GM18517 (cell line): ENCODE data around the gene MNAT1.
A peak's percentile ranks its signal among the peaks of the same experiment; 100 is the strongest.
"Not testable (repeated sequence)": the region's sequence is repeated elsewhere in the genome, so short reads cannot be mapped to it uniquely, and the experiment has no call there.

Source experiments
- ATAC-seq: cut with Tn5 transposase; IDR thresholded peaks from one replicate; pipeline ENCODE4 v1.9.1; 2021; ENCODE audit warnings: mild to moderate bottlenecking, moderate library complexity; ENCODE audit not compliant: unreplicated experiment

Gene MNAT1

DNA sequence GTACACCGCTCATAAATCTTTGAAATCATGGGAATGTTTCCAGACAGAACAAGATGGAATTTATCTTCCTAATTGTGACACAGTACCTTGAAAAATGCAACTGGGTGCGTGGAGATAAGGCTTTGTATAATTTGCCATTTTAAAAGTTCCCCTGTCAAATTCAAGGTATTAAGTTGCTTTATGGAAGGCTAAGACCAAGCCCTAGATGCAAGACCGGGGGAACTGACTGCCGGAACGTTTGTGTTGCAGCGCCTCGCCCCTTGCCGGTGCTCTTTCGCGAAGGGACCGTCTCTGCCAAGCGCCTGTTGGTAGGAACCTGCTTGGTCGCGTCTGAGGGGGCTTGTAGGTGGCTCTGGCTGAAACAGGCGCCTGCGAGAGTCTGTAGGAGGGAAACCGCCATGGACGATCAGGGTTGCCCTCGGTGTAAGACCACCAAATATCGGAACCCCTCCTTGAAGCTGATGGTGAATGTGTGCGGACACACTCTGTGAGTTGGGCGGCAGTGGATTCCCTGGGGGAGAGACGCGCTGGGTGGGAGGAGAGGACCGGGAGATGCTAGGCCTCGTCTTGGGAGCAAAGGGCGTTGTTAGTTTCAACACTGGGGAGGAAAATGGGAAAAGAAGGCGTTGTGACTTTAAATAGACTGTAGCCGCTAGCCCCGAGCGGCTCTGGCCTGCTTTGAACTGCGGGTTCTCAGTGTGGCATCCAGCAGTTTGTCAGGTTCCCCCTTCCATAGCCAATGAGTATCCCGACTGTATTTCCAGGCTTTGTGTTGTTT, at the start of gene MNAT1:
Gene MNAT1, plus strand, starts transcription at position 297 of the 778 bp plus-strand sequence. Its CDS starts 102 bp downstream, at position 399.
- ATAC-seq, result peak; percentile 93

DNA sequence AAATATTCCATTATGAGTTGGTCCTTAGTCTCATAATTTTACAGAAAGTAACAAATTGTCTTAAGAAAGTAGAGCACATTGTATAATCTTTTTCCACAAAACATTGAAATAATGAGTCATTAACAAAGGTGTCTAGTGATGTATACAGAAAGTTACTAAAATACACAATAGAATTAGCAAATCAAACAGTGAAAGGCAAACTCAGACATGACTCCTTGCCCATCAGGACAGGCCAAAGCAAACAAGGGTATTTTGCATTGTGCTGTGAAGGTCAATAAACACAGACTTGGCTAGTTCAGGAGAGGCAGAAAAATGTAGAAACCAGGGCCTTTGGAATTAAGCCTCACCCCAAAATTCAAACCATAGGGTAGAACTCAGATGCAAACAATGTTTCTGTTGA, 47.7 kb upstream of the MNAT1 start:
- ATAC-seq, result no peak

DNA sequence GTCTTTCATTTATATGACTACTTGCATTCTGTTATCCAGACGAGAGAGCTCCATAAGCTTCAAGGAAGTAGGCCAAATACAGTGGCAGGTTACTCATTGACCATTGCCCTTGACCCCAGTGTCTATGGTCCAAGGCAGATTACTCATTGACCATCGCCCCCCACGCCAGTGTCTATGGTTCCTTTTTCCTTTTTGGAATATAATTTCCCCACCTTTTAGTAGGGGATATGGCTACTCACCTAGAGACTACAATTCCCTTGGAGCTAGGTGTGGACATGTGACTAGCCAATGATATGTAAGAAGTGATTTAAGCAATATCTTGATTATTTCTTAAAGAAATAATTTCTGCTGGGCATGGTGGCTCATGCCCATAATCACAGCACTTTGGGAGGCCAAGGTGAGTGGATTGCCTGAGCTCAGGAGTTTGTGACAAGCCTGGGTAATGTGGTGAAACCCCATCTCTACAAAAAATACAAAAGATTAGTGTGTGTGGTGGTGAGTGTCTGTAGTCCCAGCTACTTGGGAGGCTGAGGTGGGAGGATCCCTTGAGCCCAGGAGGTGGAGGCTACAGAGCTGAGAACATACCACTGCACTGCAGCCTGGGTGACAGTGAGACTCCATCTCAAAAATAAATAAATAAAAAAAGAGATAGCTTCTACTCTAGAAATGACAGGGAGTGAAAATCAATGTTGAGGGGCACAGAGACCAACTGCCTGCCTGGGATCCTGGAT, 43.0 kb upstream of the MNAT1 start:
- no peak for ATAC-seq

DNA sequence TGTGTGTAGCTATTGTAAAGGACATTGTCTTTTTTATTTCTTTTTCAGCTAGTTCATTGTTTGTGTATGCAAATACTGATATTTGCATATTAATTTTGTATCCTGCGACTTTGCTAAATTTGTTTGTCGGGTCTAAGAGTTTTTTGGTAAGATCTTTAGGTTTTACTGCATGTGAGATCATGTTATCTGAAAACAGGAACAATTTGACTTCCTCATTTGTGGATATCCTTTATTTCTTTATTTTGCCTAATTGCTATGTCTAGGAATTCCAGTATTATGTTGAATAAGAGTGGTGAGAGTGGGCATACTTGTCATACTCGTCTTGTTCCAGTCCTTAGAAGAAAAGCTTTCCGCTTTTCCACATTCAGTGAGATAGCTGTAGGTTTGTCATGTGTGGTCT, 39.2 kb upstream of the MNAT1 start:
- ATAC-seq, result no peak

DNA sequence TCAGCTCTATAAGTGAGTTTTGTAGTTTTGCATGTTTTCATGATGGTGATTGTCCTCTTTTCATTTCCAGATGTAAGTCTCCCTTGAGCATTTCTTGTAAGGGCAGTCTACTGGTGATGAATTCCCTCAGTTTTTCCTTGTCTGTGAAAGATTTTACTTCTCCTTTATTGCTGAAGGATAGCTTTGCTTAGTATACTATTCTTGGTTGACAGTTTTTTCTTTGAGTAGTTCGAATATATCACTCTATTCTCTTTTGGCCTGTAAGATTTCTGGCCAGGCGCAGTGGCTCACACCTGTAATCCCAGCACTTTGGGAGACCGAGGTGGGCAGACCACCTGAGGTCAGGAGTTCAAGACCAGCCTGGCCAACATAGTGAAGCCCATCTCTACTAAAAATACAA, 34.0 kb upstream of the MNAT1 start:
- no peak for ATAC-seq

DNA sequence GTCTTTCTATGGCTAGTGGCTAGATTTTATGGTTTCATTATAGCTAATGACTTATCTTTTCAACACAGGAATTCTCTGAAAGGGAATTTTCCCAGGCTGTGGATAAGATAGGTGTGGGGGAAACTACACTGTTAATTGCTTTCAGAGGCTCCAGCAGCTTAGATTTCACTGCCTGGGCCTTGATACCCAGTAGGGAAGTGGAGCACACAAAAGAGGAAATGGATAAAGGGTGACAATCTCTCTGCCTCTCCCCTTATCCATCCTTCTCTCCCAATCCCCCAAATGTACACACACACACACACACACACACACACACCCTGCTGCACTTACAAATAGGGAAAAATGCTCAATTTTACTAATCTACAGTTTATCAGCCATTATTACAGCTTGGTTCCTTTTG, 29.5 kb upstream of the MNAT1 start:
- ATAC-seq, result no peak

DNA sequence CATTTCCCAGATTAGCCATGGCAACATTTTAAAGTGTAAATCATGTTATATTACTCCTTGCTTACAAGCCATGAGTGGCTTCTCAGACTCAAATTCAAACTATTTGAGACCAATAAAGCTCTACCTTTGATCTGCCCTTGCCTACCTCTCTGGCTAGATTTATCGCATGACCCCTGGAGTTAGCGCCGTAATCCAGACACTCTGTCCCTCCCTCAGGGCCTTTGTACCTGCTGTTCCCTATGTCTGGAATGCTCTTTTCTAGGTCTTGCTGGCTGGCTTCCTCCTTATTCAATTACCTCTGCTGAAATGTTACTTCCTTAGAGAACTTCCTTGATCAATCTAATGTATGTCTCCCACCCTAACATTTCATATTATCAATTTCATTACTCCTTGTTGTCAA, 26.7 kb upstream of the MNAT1 start:
- no peak for ATAC-seq

DNA sequence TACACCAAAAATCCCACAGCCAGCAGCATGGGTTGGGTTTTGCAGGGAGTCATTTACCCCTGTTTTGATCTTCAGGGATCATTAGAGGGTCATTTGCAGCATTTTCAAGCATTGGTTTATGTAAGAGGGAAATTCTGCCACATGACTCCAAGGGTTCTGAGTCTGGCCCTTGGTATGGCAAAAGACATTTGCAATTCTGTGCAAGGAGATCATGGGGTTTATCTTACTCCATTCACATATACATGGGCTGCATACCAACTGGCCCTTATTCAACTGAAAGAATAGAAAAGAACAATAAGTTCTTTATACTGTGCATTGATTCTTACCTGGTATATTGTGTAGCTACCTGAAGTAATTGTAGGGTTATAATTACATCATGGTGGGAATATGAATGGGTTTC, 24.1 kb upstream of the MNAT1 start:
- no peak for ATAC-seq

DNA sequence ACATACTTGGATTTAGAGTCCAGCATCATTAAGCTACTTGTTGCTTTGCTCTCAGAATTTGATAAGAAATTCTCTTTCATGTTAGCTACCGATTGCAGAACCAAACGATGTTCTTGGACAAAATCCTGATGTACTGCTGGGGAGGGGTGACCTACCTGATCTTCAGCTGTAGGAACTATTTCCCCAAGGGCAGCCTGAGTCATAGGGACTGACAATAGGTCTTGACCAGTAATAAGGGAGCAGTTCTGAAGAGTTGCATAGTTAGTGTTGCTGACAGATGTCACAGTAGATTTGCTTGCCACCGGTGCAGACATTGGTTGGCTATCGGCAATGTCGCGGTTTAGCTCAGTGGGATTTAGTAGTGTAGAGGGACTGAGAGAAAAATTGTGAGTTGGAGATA, 21.0 kb upstream of the MNAT1 start:
- no peak for ATAC-seq

DNA sequence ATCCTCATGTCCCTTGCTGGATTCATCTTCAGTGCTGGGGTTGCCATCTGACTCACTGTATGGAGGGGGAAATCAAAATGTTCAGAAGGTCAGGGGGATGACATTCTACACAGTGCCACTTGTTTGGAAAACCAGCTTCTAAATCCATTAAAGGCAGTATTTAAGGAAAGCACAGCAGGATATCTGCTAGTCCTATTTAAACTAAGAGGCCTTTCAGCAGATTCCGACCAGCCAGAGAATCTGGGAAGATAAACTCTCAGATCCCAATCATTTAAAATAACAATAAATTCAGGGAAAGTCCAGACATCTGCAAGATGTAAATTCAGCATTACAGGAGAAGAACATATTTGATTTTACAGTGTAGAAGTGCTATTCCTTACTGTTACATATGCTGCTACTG, 14.2 kb upstream of the MNAT1 start:
- ATAC-seq, result no peak

DNA sequence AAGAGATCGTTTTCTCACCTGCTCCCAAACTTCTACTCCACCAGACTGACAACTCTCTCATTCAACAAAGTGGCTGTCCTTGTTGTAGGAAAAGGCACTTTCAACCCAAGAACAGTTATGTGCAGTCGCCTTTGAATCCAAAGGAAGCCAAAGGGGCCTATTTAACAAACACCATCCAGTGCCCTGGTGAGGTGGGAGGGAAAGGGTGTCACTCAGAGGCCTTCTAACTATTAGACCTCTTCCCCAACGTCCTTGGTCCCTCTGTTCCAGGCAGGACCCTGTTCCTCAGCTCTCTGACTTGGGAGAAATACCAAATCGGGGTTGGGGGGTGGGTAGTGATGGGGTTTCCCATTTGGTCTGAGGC, 13.6 kb upstream of the MNAT1 start:
- no peak for ATAC-seq

DNA sequence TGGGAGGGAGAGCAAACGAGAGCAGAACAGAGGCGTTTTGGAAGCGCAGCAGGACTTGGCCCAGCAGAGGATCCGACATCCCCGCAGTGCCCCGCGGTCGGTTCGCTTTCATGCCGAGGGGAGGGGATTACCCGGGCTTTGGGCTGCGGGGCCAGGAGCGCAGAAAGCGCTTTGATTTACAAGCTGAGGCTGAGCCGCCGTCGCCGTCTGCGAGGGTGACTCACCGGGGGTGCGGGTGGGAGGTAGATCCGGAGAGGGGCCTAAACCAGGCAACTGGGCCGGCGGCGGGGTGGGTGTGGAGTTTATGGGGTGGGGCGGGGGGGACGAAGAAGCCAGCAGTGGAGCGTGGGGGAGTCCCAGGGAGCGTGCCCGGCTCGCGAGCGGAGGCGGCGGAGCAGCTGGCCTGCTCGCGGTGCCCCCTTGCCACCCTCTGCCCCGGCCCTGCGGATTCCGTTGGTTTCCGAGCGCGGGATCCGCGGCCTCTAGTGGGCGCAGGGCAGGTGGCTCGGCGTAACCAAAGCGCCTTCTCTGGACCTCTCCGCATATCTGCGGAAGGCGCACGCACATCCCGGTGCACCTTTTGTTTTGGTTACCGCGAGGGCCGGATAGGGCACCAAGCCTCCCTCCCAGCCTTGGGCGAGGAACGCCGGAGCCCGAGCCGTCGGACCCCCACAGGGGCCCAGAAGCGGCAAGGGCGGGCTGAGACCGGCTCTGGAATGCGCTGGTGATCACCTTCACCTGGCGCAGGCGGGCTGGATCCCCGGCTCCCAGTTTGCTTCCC, 13.0 kb upstream of the MNAT1 start:
- ATAC-seq, result no peak

DNA sequence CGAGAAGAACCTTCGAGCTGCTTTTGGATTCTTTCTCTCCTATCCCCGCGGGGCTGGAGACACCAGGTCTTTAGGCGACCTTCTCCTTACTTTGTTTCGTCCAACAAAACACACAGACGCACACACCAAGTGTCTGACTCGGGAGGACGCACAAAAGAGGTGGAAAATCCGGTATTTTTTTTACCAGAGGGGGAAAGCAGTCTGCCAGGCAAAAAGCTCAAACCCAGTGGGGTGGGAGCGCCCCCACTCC, 12.5 kb upstream of the MNAT1 start:
- ATAC-seq, result no peak

DNA sequence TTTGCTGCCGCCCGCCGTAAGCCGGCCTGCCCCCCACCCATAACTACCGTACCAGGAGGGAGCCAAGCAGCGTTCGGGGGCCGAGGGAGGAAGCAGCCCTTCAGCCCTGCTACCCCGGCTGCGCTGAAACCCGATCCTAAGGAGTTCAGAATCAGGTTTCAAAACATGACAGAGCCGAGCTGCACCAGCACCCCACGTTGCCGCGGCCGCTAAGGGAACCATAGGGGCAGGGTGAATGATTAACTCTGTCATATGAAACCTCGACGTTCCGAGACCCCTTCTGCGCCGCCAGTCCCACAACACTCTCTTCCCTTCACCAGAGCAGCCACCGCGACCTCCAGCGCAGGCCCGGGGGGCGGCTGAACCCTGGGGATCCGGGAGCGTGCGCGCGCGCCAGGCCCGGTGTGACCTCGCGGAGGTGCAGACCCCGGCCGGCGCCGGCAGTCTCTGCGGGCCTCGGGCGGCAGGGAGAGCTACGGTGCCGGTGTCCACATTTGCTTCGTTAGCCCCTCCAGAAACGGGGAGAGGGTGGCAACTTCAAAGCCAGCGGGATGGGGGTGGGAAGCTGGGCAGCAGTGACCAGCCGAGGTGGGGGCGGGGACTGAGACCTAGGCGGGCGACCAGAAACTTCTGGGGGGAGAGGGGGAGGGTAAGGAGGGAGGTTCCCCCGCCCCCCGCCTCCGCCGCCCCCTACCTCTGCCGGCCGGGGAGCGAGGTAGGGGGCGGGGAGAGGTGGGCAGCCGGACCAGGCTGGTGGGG, 12.0 kb upstream of the MNAT1 start:
- no peak for ATAC-seq

DNA sequence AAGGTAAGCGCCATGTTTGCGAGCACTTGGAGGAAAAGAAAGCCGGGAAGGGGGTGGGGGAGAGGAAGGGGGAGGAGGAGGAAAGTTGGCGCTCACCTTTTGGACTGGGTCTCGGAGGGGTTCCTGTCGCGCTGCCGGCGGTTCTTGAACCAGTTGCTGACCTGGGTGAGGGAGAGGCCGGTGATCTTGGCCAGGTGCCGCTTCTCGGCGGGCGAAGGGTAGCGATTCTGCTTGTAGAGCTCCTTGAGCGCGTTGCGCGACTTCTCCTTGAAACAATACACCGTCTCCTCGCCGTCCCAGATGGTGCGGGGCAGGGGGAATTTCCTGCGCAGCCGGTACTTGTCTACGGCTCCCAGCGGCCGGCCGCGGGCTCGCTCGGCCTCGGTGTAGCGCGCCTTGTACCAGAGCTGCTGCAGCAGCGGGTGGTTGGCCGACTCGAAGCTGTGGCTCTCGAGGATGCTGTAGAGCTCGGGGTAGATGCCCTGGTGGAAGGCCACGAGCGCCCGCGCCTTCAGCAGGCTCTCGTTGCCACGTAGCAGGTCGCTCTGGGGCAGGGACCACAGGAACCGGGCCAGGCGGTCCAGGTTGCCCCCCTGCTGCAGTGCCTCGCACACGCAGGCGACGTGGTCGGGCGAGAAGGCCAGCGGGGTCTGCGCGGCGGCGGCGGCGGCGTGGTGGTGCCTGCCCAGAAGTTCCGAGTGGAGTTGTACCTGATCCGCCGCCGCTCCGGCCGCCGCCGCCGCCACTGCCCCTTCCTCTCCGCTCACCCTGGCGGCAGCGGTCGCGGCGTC, 11.2 kb upstream of the MNAT1 start:
- peak; percentile 47 for ATAC-seq

DNA sequence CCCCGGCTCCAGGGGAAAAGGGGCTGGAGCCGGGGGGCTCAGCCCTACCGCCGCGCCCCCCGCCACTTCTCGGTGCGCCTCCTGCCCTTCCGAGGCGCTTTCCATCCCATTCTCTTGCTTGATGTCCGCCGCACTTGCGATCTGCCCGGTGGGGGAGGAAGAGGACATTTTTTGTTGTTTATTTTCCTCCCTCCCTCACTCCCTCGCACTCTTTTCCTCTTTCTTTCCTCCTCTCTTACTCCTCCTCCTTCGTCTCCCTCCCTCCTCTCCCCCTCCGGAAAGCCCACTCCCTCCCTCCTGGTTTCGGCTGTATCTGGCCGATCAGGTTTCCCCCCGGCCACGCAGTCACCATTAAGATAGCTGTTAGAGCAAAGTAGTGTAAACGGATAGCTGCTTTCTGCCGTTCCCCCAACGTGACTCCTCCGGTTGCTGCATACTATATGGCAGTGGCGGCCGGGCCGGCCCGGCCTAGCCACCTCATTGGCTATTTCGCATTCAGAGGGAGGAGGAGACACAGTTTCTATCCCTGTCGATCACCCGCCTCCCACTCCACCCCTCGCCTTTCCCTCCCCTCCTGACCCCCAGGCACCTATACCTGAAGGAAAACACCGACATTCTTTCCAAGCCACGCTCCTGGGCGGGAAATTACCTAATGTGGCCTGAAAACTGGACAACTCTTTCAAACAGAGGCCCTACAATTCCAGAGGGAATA, 10.5 kb upstream of the MNAT1 start, which contains the start of gene SIX4:
Gene SIX4, minus strand, starts transcription at position 445 of the 712 bp plus-strand sequence. Its CDS starts 277 bp downstream, at position 168.
- no peak for ATAC-seq

DNA sequence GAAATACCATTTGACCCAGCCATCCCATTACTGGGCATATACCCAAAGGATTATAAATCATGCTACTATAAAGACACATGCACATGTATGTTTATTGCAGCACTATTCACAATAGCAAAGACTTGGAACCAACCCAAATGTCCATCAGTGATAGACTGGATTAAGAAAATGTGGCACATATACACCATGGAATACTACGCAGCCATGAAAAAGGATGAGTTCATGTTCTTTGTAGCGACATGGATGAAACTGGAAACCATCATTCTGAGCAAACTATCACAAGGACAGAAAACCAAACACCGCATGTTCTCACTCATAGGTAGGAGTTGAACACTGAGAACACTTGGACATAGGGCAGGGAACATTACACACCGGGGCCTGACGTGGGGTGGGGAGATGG, 3.3 kb upstream of the MNAT1 start:
- ATAC-seq, result not testable (repeated sequence)

DNA sequence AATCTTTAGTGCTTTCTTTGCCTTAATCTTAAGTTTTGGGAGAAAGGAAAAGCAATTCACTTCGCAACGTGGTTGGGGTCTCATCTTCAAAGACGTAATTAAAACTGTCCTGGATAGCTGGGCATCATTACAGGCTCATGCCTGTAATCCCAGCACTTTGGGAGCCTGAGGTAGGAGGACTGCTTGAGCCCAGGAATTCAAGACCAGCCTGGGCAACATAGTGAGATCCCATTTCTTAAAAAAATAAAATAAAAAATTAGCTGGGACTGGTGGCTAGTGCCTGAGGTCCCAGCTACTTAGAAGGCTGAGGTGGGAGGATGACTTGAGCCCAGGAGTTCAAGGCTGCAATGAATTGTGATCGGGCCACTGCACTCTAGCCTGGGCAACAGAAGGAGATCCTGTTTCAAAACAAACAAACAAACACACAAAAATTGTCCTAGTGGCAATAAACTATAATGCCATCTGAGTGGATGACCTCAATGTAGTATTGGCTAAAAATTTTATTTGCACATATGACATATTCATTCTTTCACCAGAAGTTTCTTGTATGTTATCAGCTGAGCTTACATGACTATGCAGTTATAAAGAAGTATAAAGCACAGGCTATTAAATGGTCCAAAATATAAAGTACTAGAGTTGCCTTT, 1.6 kb upstream of the MNAT1 start:
- ATAC-seq, result no peak

DNA sequence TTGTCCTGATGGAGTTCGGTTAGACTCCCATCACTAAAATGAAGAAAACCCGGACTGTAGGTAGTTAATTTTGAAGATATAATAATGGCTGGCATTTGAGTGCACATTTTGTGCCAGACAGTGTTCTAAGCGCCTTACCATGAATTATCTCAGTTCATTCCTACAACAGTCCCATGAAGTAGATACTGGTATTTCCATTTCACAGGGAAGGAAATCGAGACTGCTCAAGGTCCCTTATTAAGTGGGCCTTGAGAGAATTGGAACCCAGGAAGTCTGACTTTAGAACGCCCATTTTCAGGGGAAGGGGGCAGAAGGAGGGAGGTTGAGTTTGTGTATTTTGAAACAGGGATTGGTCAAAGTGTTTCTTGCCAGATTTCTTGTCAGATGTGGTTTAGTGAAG, 855 bp downstream of the MNAT1 start:
- ATAC-seq, result no peak
